HG02678 (cell line): ENCODE data around the gene PTCD2.

Experiments used
- ATAC-seq: cut with Tn5 transposase; IDR thresholded peaks from one replicate; pipeline ENCODE4 v1.9.1; 2021; ENCODE audit warnings: mild to moderate bottlenecking, moderate library complexity; ENCODE audit not compliant: unreplicated experiment

Gene PTCD2

DNA sequence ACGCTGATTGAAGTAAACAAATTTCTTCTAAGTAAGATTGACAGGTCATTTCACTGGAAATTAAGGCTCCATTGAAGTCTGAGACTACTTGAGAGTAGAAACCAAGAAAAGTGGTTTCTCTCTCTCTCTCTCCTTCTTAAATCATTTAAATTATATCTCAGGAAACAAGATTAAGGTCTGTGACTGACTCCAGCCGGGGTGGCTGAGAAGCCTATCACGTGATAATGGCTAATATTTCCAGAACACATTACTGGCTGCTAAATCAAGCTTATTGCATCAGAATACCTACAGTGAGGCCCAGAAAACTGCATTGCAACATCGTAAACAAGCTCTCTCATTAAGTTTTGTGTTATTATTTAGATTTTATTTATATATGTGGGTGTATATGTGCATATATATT lies 88.4 kb downstream of the PTCD2 start:
- ATAC-seq: no peak

DNA sequence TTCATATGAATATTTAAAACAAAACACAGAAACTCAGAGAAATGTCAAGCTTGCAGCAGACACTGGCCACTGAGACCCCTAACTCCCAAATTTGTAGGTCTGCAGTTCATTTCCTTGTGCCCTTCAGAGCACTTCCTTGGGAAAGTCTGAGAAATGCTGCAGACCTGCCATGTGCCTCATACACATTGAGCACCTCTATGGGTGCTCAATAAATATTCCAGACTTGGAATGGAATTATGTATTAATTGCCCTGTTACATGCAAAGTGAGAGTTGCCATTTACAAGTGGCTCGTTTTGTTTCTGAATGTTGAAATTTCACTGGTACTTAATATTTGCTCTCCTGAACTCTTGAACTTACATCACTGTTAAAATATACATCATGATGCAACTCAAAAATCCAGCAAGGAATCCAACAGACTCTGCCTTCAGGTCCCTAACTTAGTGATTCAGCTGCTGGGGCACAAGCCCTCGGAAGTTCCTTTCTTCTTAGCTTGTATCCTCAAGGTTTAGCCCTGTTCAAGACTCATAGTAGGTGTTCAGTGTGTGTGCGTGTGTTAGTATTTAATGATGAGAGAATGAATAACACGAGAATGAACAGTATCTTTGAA lies 90.6 kb downstream of the PTCD2 start:
- ATAC-seq: no peak

DNA sequence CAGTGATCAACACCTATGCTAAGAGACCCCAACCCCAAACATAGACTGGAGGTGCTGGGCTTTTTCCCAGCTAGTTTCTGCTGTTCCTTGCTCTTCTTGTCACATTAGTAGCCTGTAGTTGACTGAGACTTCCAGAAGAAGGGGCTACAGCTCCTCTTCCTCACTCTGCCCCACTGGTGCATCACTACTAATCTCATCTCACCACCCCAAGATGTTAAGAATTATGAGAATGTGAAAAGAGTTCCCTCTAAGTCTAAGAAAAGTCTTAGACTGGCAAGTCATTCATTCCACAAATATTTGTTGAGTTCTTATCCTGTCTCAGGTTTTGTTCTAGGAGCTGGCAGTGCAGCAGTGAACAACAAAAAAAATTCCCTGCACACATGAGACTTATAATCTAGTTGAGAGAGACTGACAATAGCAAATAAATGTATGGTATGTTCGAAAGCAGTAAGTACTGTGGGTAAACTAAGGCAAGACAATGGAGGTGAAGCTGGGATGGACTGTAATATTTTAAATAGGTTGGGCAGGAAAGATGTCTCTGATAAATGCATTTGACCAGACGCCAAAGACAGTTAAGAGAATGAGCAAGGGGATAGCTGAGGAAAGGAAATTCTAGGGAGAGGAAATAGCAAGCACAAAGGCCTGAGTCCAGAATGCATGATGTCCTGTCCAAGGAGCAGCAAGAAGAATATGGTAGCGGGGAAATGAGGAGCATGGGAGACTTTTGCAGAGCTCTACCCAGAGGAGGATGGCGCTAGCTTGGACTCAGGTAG lies 92.3 kb downstream of the PTCD2 start:
- no peak for ATAC-seq

DNA sequence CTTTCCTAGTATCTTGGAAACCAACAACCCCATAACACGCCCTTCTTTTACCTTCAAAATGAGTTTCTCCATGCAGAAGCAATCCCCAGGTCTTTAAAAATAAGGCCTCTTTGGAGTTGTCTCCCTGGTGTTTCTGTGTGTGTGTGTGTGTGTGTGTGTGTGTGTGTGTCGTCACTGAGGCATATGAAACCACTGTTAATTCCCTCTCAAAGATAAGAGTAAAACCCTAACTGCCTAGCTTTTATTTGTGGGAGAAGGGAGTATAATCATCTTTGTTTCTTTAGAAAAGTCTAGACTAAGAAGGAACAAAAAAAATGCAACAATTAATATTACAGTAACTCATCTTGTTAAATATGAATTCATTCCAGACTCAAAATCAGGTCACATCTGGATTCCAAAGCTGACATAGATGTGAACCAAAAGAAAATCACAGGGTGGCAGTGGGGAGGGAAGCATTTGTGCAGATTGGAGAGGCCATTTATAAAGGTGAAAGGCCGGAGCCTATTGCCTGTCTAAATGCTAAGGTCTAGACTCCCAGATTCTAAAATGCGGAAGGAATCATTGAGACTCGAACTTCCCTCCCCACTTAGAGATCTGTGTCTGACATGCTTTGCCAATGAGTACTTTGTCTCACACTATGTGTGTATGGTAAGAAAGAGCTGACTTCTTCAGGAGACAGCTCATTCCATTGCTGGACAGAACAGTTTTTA lies 95.6 kb downstream of the PTCD2 start:
- no peak for ATAC-seq

DNA sequence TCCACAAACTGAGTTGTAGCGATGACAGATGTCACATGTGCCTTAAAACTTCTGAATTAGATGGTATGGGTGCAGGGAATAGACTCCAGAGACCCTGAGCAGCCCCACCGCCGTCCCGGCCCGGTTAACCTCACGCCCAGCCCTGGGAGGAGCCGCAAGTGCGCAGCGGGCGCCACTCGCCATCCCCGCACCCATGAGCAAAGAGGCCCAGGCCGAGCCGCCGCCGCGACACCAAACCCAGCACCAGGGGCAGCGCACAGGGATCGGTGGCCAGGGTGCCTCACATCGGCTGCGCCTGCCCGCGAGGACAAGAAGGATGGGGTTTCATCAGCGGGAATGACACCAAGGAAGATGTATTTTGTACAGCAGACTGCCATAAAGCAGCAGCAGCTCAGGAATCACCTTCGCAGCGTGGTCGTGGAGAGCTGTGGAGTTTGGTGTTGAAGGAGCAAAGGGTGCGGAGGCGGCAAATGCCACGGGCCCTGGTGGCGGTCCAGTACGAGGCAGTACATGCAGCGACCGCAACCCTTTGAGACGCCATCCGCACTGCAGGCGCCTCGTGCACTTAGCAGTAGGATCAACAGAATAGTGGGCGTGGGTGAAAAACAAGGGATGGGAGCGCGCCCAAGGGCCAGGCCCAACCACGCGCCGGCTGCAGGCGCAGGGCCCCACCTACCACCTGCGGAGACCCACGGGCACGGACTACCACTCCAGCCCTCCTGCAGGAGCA lies 97.3 kb downstream of the PTCD2 start:
- ATAC-seq: no peak
